Right hindlimb (tissue), 1 donor: Measurements from ENCODE around the gene SMYD2.

Source experiments
- DNase-seq: peaks from one replicate; pipeline ENCODE4 v3.0.0-alpha.2; 2018

Gene SMYD2, protein sequence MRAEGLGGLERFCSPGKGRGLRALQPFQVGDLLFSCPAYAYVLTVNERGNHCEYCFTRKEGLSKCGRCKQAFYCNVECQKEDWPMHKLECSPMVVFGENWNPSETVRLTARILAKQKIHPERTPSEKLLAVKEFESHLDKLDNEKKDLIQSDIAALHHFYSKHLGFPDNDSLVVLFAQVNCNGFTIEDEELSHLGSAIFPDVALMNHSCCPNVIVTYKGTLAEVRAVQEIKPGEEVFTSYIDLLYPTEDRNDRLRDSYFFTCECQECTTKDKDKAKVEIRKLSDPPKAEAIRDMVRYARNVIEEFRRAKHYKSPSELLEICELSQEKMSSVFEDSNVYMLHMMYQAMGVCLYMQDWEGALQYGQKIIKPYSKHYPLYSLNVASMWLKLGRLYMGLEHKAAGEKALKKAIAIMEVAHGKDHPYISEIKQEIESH

DNA sequence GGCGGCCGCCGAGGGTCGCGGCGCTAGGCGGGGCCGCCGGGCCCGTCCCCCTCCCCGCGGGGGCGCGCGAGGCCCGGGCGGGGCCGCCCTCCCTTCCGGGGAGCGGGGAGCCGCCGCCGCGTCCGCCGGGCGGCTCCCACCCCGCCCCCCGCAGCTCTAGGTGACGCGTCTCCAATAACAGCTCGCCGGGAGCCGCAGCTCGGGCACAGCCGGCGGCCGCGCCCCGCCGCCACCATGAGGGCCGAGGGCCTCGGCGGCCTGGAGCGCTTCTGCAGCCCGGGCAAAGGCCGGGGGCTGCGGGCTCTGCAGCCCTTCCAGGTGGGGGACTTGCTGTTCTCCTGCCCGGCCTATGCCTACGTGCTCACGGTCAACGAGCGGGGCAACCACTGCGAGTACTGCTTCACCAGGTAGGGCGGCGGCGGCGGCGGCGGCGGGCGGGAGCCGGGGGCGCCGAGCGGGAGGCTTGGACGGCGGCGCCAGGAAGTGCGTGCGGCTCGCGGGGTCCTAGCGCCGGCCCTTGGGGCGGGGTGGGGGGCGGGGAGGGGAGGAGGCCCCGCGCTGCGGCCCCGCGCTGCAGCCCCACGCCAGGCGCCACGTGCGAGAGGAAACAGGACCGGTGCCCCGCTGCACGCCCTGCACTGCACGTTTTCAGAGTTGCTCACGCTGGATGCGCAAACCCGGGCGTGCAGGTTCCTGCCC is at the start of gene SMYD2:
TSS of gene SMYD2 (plus strand) at position 139 of the 699 bp plus-strand sequence. CDS start at position 235, 96 bp downstream.
- peak; percentile 82 for DNase-seq

GRCh38 chr1:214233856-214234634 is 46.9 kb upstream of the SMYD2 start:
- no peak for DNase-seq

GRCh38 chr1:214234635-214235025 is 46.3 kb upstream of the SMYD2 start:
- DNase-seq: no peak

DNA sequence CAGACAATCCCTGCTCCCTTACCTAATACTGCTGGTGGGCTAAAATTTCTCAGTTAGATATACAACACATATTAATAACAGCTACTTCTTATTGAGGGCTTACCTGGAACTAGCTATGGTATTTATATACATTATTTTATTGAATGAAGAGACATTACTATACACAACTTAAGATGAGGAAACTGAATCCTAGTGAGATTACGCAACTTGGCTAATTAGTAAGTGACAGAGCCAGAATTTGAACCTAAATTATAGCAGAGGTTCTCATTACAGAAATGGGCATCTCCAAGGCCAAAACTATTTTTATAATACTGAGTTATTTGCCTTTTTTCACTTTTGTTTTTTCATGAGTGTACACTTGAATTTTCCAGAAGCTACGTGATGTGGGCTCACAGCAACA is 44.5 kb upstream of the SMYD2 start:
- no peak for DNase-seq

DNA sequence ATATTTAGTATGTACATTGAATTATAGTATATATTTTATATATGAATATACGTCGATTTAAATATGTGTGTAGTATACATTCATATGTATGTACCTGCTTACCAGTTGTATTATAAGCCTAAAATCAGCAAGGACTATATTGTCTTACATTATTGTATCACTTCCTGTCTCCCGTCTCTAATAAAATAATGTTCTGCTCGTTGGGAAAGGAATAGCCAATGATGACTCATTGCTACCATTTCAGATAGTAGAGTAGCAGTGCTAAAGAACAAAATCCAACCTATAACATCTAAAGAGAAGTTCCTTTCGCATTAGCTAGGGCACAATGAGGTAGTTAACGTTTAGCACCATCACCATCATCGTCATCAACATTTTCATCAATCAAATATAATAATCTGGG is 39.9 kb upstream of the SMYD2 start:
- no peak for DNase-seq

DNA sequence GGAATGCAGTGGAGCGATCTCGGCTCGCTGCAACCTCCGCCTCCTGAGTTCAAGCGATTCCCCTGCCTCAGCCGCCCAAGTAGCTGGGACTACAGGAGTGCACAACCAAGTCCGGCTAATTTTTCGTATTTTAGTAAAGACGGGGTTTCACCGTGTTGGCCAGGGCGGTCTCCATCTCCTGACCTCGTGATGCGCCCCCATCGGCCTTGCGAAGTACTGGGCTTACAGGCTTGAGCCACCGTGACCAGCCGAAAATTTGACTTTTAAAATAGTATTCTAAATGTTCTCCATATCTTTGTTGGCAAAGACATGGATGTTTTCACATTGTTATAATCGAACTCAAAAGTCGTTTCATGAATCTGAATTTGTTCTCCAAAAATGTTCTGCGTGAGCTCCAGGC is 36.7 kb upstream of the SMYD2 start:
- DNase-seq: no peak

DNA sequence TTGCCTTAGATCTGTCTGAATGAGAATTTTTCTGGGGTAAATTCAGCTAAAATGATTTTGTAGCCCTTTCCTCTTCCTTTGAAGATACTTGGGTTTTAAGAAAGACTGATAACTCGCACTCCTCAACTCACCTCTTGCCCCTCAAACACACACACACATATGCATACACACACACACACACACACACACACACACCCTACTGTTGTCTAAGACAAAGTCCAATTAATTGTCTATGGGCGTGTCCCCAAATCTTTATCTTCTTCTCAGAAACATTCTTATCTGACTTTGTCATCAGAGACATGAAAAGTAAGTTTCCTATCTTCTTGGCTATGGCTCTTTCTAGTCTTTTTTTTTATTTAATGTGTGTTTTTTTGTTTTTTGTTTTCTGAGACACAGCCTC is 36.1 kb upstream of the SMYD2 start:
- DNase-seq: no peak

- DNase-seq: no peak
These were observed 33.4 kb upstream of the SMYD2 start for GRCh38 chr1:214247501-214248041.

GRCh38 chr1:214248311-214249085 is 32.5 kb upstream of the SMYD2 start:
- DNase-seq: no peak

GRCh38 chr1:214249651-214250050 is 31.3 kb upstream of the SMYD2 start:
- no peak for DNase-seq

GRCh38 chr1:214251354-214251753 is 29.6 kb upstream of the SMYD2 start:
- DNase-seq: no peak

DNA sequence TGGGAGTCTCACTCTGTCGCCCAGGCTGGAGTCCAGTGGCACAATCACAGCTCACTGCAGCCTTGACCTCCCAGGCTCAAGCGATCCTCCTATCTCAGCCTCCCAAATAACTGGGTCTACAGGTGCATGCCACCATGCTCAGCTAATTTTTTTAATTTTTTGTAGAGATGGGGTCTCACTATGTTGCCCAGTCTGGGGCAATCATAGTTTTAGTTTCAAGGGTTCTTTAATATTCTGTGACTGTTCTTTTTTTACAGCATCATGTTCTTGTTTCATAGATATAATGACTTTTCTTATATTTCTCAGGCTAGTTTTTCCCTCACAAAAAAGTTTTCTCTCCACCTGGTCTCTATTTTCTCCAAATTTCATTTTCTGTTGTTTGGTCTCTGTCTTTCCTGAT is 25.4 kb upstream of the SMYD2 start:
- DNase-seq: no peak

GRCh38 chr1:214259353-214259977 is 21.5 kb upstream of the SMYD2 start:
- no peak for DNase-seq

DNA sequence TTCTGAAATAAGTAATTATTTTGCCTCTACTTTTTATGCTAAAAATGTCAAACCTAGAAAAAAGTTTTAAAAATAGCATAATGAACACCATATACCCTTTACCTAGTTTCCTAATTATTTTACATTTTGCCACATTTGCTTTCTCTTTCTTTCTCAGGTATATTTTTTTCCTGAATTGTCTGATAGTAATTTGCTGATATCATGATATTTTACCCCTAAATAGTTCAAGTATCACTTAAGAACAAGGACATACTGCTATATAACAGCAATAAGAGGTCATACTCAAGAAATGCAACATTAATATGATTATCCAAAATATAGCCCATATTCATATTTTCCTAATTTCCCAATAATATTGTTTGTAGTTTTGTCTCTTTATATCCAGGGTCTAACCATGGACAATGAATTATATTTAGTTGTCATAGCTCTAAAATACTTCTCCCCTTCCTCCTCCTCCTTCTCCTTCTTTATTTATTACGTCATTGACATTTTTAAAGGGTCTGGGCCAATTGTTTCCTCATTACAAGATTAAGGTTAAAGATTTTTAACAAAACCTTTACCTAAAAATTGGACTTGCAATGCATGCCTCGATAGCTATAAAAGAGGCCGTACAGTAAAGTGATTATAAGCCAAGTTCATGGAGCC is 20.3 kb upstream of the SMYD2 start:
- no peak for DNase-seq

DNA sequence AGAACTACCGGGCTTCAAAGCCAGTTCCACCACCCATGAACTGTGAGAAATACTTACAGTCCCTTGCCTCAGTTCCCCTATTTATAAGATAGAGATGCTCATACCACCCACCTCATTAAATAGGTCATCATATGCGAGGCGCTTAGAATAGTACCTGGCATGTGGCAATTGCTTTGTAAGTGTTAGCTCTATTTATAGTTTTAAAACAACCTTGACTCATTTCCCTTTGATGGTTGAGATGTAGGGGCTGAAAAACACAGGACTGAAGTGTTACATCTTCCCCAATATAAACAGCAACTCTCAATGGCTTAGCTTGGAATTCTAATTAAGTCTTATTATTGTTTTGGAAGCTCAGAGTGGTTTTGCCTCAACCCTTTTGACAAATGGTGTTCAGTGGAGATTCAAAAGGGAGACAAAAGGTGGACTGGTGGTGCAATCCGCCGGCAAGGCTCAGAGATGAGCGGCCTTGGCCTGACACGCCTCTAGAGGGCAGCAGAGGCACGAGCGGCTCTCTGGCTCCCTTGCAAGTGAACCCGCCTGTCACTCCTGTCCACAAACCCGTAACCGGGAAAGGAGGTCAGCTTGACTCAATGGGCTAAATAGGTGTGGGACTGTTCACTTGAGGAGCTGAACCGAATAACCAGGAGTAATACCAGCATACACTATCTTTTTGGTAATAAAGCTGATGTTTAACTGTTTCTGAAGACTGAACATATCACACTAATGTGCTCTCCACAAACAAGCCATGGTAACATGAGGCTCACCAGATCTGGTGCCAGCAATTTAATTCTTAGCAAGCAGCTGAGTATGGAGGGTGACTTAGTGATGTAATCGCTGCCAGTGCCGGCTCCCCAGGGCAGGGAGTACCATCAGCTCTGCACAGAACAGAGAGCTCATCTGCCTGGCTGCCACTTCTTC is 19.5 kb upstream of the SMYD2 start:
- DNase-seq: peak; percentile 87

DNA sequence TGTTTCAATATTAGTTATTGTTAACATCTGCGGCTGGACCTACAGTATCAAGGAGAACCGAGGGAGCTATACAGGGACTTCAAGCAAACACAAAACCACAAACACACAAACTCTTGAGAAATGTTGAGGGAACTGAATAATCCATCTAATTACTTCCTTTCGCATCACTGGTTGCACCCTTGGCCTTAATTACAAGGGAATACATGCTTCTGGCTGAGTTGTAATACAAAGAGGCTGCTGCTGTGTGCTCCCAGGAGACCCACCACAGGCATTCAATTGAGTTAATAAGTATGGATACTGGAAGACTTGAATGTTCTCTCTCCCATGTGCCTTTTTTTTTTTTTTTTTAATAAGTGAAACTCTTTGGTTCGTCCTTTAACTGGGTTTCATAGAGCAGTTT is 16.8 kb upstream of the SMYD2 start:
- DNase-seq: no peak

GRCh38 chr1:214264976-214265375 is 16.0 kb upstream of the SMYD2 start:
- DNase-seq: no peak

- no peak for DNase-seq
These were observed 10.8 kb upstream of the SMYD2 start for GRCh38 chr1:214270097-214270650.

GRCh38 chr1:214271174-214271858 is 9.6 kb upstream of the SMYD2 start:
- no peak for DNase-seq
